GM23338 (cell line): Measurements from ENCODE around the gene ST6GALNAC3.

Source experiments
- CREB1 ChIP-seq: fragments of 250-450 bp; sonication (Bioruptor Pico); IDR thresholded peaks from 2 replicates; pipeline ENCODE4 v1.5.0; 2020; ENCODE audit warnings: low read depth, mild to moderate bottlenecking, moderate library complexity
- CTCF ChIP-seq, 2 experiments: fragments of 200-600 bp in 1 of 2; sonication (generic) in 1 of 2; conservative IDR thresholded peaks; 2 replicates each; pipeline versions ENCODE4 v1.5.1 to v1.6.1; 2016 to 2017; ENCODE audit warnings: antibody characterized with exemption in 2 of 2, low read depth in 2 of 2, mild to moderate bottlenecking in 2 of 2, moderate library complexity in 1 of 2
- ETS1 ChIP-seq: IDR thresholded peaks from 2 replicates; pipeline ENCODE4 v1.6.1; 2016; ENCODE audit warnings: antibody characterized with exemption
- EZH2 ChIP-seq: fragments of 200-600 bp; sonication (generic); IDR thresholded peaks from one replicate; pipeline ENCODE4 v1.8.0; 2017; ENCODE audit warnings: antibody characterized with exemption, mild to moderate bottlenecking, low read depth; ENCODE audit not compliant: unreplicated experiment
- EZH2phosphoT487 ChIP-seq: fragments of 200-600 bp; sonication (generic); IDR thresholded peaks from one replicate; pipeline ENCODE4 v1.8.1; 2018; ENCODE audit warnings: antibody characterized with exemption; ENCODE audit not compliant: unreplicated experiment
- POLR2AphosphoS5 ChIP-seq: IDR thresholded peaks from 2 replicates; pipeline ENCODE4 v1.6.1; 2016; ENCODE audit warnings: antibody characterized with exemption, low read depth
- REST ChIP-seq: IDR thresholded peaks from one replicate; pipeline ENCODE4 v1.6.1; 2018; ENCODE audit warnings: antibody characterized with exemption; ENCODE audit not compliant: unreplicated experiment
- STAT1 ChIP-seq: IDR thresholded peaks from one replicate; pipeline ENCODE4 v1.6.1; 2016; ENCODE audit warnings: antibody characterized with exemption; ENCODE audit not compliant: unreplicated experiment
- ZNF114 ChIP-seq: fragments of 250-450 bp; sonication (Bioruptor Pico); IDR thresholded peaks from 2 replicates; pipeline ENCODE4 v1.5.0; 2020; ENCODE audit warnings: mild to moderate bottlenecking, moderate library complexity

GRCh38 chr1:76571248-76571647, 496.7 kb downstream of the ST6GALNAC3 start:
- TF ChIP-seq CREB1 (CRISPR knock-in tag) (no peak), STAT1 (no peak), REST (no peak), CTCF (conservative IDR thresholded peaks at IDR 0.05; ENCODE audit: low read depth in 2 of 2) (no peak), POLR2AphosphoS5 (no peak), EZH2 (no peak), EZH2phosphoT487 (no peak), ZNF114 (CRISPR knock-in tag) (no peak), ETS1 (no peak)
